PFSK-1 (cell line): ENCODE data around the gene KCP.

Experiments used
- POLR2AphosphoS5 ChIP-seq: IDR thresholded peaks from 2 replicates; pipeline ENCODE4 v1.6.1; 2012; ENCODE audit warnings: low read depth, mild to moderate bottlenecking, control low read depth, low read length, moderate library complexity
- TAF1 ChIP-seq: IDR thresholded peaks from 2 replicates; pipeline ENCODE4 v1.6.1; 2012; ENCODE audit warnings: low read length, control low read depth, borderline replicate concordance; ENCODE audit not compliant: insufficient read depth

DNA sequence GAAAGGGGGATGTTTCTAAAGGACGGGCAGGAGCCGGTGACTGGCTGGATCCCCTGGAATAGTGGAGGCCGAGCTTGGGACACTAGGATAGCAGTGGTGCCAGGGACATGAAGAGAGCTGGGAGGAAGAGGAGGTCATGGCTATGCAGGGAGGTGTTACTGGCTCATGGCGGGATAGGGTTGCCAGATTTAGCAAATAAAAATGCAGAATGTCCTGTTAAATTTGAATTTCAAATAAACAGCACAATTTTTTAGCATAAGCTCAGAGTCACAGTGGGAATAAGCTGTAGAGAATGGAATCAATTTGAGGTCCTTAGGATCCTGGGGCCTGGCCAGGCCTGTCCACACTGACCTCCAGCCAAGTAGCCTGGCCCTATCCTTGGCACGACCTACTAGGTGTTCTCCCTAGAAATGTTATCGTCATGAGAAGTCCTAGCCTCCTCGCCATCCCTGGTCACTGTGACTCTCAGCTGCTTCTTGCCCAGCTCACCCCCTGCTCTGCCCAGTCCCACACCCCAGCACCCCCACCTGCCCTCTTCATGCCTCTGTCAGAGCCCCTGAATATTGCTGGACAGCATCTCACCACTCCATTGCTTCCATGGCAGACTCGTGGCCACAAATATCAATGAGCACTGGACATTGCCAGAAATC lies 7.6 kb upstream of the KCP start:
- TF ChIP-seq POLR2AphosphoS5 (no peak), TAF1 (no peak)
